Measurements from ENCODE around the gene SERPINF2. TPM values are rescaled to one million over a fixed set of nuclear protein-coding genes. Genes with fewer than 3 reads are reported as not detected.

The SERPINF2 gene
- total RNA-seq, 4 donors from 2014 or later = 0.85 to 6.4 (median 4.3) TPM

DNA sequence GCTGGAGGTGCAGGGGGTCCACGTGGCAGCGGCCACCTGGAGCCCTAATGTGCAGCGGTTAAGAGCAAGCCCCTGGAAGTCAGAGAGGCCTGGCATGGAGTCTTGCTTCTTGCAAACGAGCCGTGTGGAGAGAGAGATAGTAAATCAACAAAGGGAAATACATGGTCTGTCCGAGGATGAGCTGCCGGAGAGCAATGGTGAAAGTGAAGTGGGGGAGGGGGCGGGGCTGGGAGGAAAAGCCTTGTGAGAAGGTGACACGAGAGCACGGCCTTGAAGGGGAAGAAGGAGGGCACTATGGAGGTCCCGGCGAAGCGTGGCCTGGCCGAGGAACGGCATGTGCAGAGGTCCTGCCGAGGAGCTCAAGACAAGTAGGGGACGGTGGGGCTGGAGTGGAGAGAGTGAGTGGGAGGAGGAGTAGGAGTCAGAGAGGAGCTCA, 13.2 kb downstream of the SERPINF2 start:
- Histone ChIP-seq H3K9me3 (no peaks in the 10 kb centered on the region), H3K4me3 (no peak overlapping the region), H3K4me1 (peaks cover 13 to 16% of the 10 kb centered on the region in 2 donors), H3K27ac (peak overlapping the region; percentile 37 to 77 (median 64)), H3K27me3 (no peaks in the 10 kb centered on the region), H3K36me3 (no peaks in the 10 kb centered on the region)
- no peak for TF ChIP-seq POLR2A (IDR thresholded peaks at IDR 0.05)
- TF ChIP-seq, protein P1, sequence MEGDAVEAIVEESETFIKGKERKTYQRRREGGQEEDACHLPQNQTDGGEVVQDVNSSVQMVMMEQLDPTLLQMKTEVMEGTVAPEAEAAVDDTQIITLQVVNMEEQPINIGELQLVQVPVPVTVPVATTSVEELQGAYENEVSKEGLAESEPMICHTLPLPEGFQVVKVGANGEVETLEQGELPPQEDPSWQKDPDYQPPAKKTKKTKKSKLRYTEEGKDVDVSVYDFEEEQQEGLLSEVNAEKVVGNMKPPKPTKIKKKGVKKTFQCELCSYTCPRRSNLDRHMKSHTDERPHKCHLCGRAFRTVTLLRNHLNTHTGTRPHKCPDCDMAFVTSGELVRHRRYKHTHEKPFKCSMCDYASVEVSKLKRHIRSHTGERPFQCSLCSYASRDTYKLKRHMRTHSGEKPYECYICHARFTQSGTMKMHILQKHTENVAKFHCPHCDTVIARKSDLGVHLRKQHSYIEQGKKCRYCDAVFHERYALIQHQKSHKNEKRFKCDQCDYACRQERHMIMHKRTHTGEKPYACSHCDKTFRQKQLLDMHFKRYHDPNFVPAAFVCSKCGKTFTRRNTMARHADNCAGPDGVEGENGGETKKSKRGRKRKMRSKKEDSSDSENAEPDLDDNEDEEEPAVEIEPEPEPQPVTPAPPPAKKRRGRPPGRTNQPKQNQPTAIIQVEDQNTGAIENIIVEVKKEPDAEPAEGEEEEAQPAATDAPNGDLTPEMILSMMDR (IDR thresholded peaks at IDR 0.05 in 4 of 5, conservative IDR thresholded peaks at IDR 0.05 in 1 of 5) = no peak
- in situ Hi-C loops (cut with MboI; ENCODE audit: low sequenced_read_pairs in 4 of 4) = no loop called here
- DNase-seq (no peak), ATAC-seq (peak; percentile 24 to 53)
- intact Hi-C loops (cut with DNase I; ENCODE audit: low total_unique reads) = no loop called here

- no peaks in the 10 kb centered on the region for H3K27me3 ChIP-seq
- H3K9me3 ChIP-seq = no peaks in the 10 kb centered on the region
- DNase-seq (no peak), ATAC-seq (no peak)
- peak overlapping the region; percentile 22 to 64 (median 38) for H3K27ac ChIP-seq
- no peak overlapping the region for H3K4me3 ChIP-seq
- TF ChIP-seq POLR2A (IDR thresholded peaks at IDR 0.05) = no peak
- TF ChIP-seq, protein P1 (IDR thresholded peaks at IDR 0.05 in 4 of 5, conservative IDR thresholded peaks at IDR 0.05 in 1 of 5) = no peak
- intact Hi-C loops (cut with DNase I; ENCODE audit: low total_unique reads) = no loop called here
- in situ Hi-C loops (cut with MboI; ENCODE audit: low sequenced_read_pairs in 4 of 4) = no loop called here
- no peaks in the 10 kb centered on the region for H3K36me3 ChIP-seq
- peaks cover 20 to 21% of the 10 kb centered on the region in 2 donors for H3K4me1 ChIP-seq
Observed at GRCh38 chr17:1758807-1759206, 16.1 kb downstream of the SERPINF2 start.

DNA sequence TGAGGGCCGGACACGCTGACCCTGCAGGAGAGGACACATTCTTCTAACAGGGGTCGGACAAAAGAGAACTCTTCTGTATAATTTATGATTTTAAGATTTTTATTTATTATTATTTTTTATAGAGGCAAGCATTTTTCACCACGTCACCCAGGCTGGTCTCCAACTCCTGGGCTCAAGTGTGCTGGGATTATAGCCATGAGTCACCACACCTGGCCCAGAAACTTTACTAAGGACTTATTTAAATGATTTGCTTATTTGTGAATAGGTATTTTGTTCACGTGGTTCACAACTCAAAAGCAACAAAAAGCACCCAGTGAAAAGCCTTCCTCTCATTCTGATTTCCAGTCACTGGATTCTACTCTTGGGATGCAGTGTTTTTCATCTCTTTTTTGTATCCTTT, 16.9 kb downstream of the SERPINF2 start:
- ATAC-seq (no peak), DNase-seq (no peak)
- Histone ChIP-seq H3K27ac (peak overlapping the region; percentile 22 to 64 (median 38)), H3K36me3 (no peaks in the 10 kb centered on the region), H3K9me3 (no peaks in the 10 kb centered on the region), H3K4me3 (no peak overlapping the region), H3K27me3 (no peaks in the 10 kb centered on the region), H3K4me1 (peaks cover 27 to 28% of the 10 kb centered on the region in 2 donors)
- intact Hi-C loops (cut with DNase I; ENCODE audit: low total_unique reads) (no loop called here), in situ Hi-C loops (cut with MboI; ENCODE audit: low sequenced_read_pairs in 4 of 4) (no loop called here)
- TF ChIP-seq, protein P1 (IDR thresholded peaks at IDR 0.05 in 4 of 5, conservative IDR thresholded peaks at IDR 0.05 in 1 of 5) = no peak
- TF ChIP-seq POLR2A (IDR thresholded peaks at IDR 0.05) = no peak

DNA sequence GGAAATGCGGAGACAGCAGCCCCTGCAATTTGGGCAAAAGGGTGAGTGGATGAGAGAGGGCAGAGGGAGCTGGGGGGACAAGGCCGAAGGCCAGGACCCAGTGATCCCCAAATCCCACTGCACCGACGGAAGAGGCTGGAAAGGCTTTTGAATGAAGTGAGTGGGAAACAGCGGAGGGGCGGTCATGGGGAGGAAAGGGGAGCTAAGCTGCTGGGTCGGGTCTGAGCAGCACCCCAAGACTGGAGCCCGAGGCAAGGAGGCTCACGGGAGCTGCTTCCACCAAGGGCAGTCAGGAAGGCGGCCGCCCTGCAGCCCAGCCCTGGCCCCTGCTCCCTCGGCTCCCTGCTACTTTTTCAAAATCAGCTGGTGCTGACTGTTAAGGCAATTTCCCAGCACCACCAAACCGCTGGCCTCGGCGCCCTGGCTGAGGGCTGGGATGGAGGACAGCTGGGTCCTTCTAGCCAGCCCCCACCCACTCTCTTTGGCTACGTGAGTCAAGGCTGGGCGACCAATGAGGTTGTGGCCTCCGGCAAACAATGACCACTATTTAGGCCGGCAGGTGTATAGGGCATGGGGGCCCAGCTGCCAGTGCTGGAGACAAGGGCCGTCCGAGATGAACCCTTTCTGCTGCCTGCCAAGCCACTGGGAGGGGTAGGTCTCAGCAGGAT, 19.7 kb downstream of the SERPINF2 start:
- peak overlapping the region; percentile 65 to 82 (median 74) for H3K4me3 ChIP-seq
- peak overlapping the region; percentile 97 to 100 (median 98) for H3K27ac ChIP-seq
- H3K36me3 ChIP-seq = no peaks in the 10 kb centered on the region
- peak; percentile 55 for ATAC-seq
- in situ Hi-C loops (cut with MboI; ENCODE audit: low sequenced_read_pairs in 4 of 4) = no loop called here
- peaks cover 38 to 42% of the 10 kb centered on the region in 2 donors for H3K4me1 ChIP-seq
- H3K9me3 ChIP-seq = no peaks in the 10 kb centered on the region
- intact Hi-C loops (cut with DNase I; ENCODE audit: low total_unique reads) = loop anchor here (2.0 to 5.0 kb wide), 3 partner anchors 32 to 105 kb away; no protein-coding TSS in a partner anchor
- H3K27me3 ChIP-seq = no peaks in the 10 kb centered on the region
- peak; percentile 70 to 72 for TF ChIP-seq POLR2A (IDR thresholded peaks at IDR 0.05)
- TF ChIP-seq, protein P1 (IDR thresholded peaks at IDR 0.05 in 4 of 5, conservative IDR thresholded peaks at IDR 0.05 in 1 of 5) = no peak
- DNase-seq = peak; percentile 74 to 85
